HepG2 (cell line): ENCODE results near the gene USP32. TPM values are rescaled to one million over a fixed set of nuclear protein-coding genes. Genes with fewer than 3 reads are reported as not detected.
A peak's percentile ranks its signal among the peaks of the same experiment; 100 is the strongest.

Experiments
- ADNP ChIP-seq: sonication (generic); formaldehyde crosslinking; IDR thresholded peaks from 2 replicates; pipeline ENCODE4 v1.4.0; 2020; ENCODE audit warnings: missing genetic modification reagents
- ARID2 ChIP-seq: sonication (generic); formaldehyde crosslinking; IDR thresholded peaks from 2 replicates; pipeline ENCODE4 v1.8.1; 2022; ENCODE audit warnings: mild to moderate bottlenecking, missing genetic modification reagents, borderline replicate concordance
- ASH2L ChIP-seq: fragments of 300-600, 200-600 bp; sonication (generic); IDR thresholded peaks from 2 replicates; pipeline ENCODE4 v1.7.0; 2017; ENCODE audit warnings: low read depth, mild to moderate bottlenecking, moderate library complexity, mixed read lengths, low read length; ENCODE audit not compliant: insufficient read length
- BORCS8-MEF2B ChIP-seq: sonication (generic); formaldehyde crosslinking; IDR thresholded peaks from 2 replicates; pipeline ENCODE4 v1.8.0; 2022; ENCODE audit warnings: mild to moderate bottlenecking, missing genetic modification reagents
- DMTF1 ChIP-seq: sonication (generic); formaldehyde crosslinking; IDR thresholded peaks from 2 replicates; pipeline ENCODE4 v1.4.0; 2020; ENCODE audit warnings: mild to moderate bottlenecking, missing genetic modification reagents
- EED ChIP-seq: sonication (generic); formaldehyde crosslinking; IDR thresholded peaks from 2 replicates; pipeline ENCODE4 v1.5.0; 2020; ENCODE audit warnings: mild to moderate bottlenecking, missing genetic modification reagents
- HNRNPK ChIP-seq: fragments of 200-400 bp; formaldehyde crosslinking; IDR thresholded peaks from 2 replicates; pipeline ENCODE4 v1.6.1; 2018; ENCODE audit warnings: low read length, low read depth, moderate library complexity, mild to moderate bottlenecking; ENCODE audit not compliant: poor library complexity, severe bottlenecking
- MEIS2 ChIP-seq: sonication (generic); formaldehyde crosslinking; IDR thresholded peaks from 2 replicates; pipeline ENCODE4 v1.9.0; 2021; ENCODE audit warnings: mild to moderate bottlenecking, missing genetic modification reagents
- NFIC ChIP-seq: IDR thresholded peaks from 2 replicates; pipeline ENCODE4 v1.6.1; 2012; ENCODE audit warnings: mild to moderate bottlenecking, low read length, inconsistent platforms
- NR3C1 ChIP-seq: sonication (generic); formaldehyde crosslinking; IDR thresholded peaks from 2 replicates; pipeline ENCODE4 v1.4.0; 2020; ENCODE audit warnings: missing genetic modification reagents
- SP5 ChIP-seq: IDR thresholded peaks from 2 replicates; pipeline ENCODE4 v1.6.1; 2016; ENCODE audit warnings: low read depth, borderline replicate concordance
- STAT6 ChIP-seq: sonication (generic); formaldehyde crosslinking; IDR thresholded peaks from 2 replicates; pipeline ENCODE4 v1.4.0; 2020; ENCODE audit warnings: missing genetic modification reagents, mild to moderate bottlenecking, borderline replicate concordance
- TBX3 ChIP-seq: fragments of 450-650 bp; IDR thresholded peaks from 2 replicates; pipeline ENCODE4 v1.6.1; 2017; ENCODE audit warnings: antibody characterized with exemption, mild to moderate bottlenecking, inconsistent platforms, borderline replicate concordance
- TRAFD1 ChIP-seq: sonication (generic); formaldehyde crosslinking; IDR thresholded peaks from 2 replicates; pipeline ENCODE4 v1.5.1; 2020; ENCODE audit warnings: missing genetic modification reagents, mild to moderate bottlenecking, borderline replicate concordance
- ZNF256 ChIP-seq: sonication (generic); formaldehyde crosslinking; conservative IDR thresholded peaks from 2 replicates; pipeline ENCODE4 v1.4.0; 2020; ENCODE audit warnings: missing genetic modification reagents
- ZNF414 ChIP-seq: sonication (generic); formaldehyde crosslinking; IDR thresholded peaks from 2 replicates; pipeline ENCODE4 v1.5.0; 2020; ENCODE audit warnings: missing genetic modification reagents
- ZNF430 ChIP-seq: sonication (generic); formaldehyde crosslinking; IDR thresholded peaks from 2 replicates; pipeline ENCODE4 v1.9.0; 2021; ENCODE audit warnings: mild to moderate bottlenecking, missing genetic modification reagents
- ZNF512B ChIP-seq: sonication (generic); formaldehyde crosslinking; IDR thresholded peaks from 2 replicates; pipeline ENCODE4 v1.5.1; 2020; ENCODE audit warnings: missing genetic modification reagents, mild to moderate bottlenecking, borderline replicate concordance
- ZSCAN31 ChIP-seq: sonication (generic); formaldehyde crosslinking; IDR thresholded peaks from 2 replicates; pipeline ENCODE4 v1.5.0; 2020; ENCODE audit warnings: low read depth, mild to moderate bottlenecking, missing genetic modification reagents
- polyA plus RNA-seq, 8 experiments: library from polyadenylated mRNA; depleted of rRNA in 3 of 8; stranded (reverse) in 7 of 8; unstranded in 1 of 8; fragments of >200 nt; fragmentation: Illumina TruSeq in 4 of 8; extraction: Trizol in 4 of 8; gene quantifications; 2 replicates each; pipeline versions ENCODE4 v1.2.1 to v1.2.3, GENCODE V29; 2011 to 2016; ENCODE audit warnings: low read depth in 4 of 8, missing spikeins in 1 of 8, mixed read lengths in 1 of 8; ENCODE audit not compliant: insufficient read depth in 1 of 8
- total RNA-seq, 5 experiments: library from RNA; depleted of rRNA; stranded (reverse); fragments of >200 nt; fragmentation: Illumina TruSeq; extraction: Trizol; gene quantifications; 2 replicates each; pipeline ENCODE4 v1.2.3, GENCODE V29; 2016; ENCODE audit warnings: low read depth in 1 of 5

USP32 gene
- total and polyA plus RNA-seq, 2 of the 13 experiments (the other 11 are each of a cell fraction or from before 2014, with no cell fraction given) = 24.9 to 39.9 TPM

GRCh38 chr17:60163108-60163784, 228.7 kb downstream of the USP32 start (continued):
- no peak for TF ChIP-seq EED
- no peak for TF ChIP-seq ADNP (CRISPR knock-in tag)
- no peak; the same call in 1 of the 2 replicates for TF ChIP-seq TBX3
- TF ChIP-seq ZNF430 (CRISPR knock-in tag) = no peak
- no peak for TF ChIP-seq STAT6 (CRISPR knock-in tag)
- no peak for TF ChIP-seq NFIC
- no peak for TF ChIP-seq HNRNPK
- no peak for TF ChIP-seq SP5 (CRISPR knock-in tag)
- TF ChIP-seq ZNF256 (CRISPR knock-in tag) = no peak
- no peak for TF ChIP-seq MEIS2 (CRISPR knock-in tag)
- peak; percentile 74 for TF ChIP-seq ZNF512B (CRISPR knock-in tag)
- TF ChIP-seq ZNF414 = no peak
- no peak for TF ChIP-seq ZSCAN31 (CRISPR knock-in tag)
- TF ChIP-seq ARID2 (CRISPR knock-in tag) = no peak
- no peak for TF ChIP-seq NR3C1 (CRISPR knock-in tag)
- no peak for TF ChIP-seq TRAFD1 (CRISPR knock-in tag)
- 0 out of 2 replicates have a peak, but pooled peaks have one; percentile 30 for TF ChIP-seq BORCS8-MEF2B
- no peak for TF ChIP-seq DMTF1
- no peak for TF ChIP-seq ASH2L
